GM12801 (cell line): ENCODE measurements around the gene DLD.

Source experiments
- TF ChIP-seq, protein P1 (sequence below): IDR thresholded peaks from one replicate; pipeline ENCODE4 v1.5.1; 2011; ENCODE audit warnings: control low read depth; ENCODE audit not compliant: insufficient read length; ENCODE audit errors: extremely low read depth

DLD gene

DNA sequence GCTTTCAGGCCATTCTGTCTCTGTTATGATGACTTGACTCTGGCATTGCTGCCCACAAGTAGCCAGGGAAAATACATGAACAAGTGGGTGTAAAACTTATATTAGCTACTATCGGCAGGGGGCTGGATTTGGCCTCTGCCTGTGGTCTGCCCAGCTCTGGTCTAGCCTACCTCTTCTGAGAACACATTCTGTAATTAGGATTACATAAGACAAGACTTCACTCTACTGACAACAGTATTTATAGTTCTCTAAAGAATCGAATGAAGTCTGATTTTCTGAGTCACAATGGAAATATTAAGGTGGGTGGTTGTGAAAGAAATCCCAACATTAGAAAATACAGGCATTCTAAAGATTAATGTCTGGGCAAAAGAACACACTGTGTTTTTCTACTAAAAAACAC, 55.5 kb downstream of the DLD start:
- TF ChIP-seq, protein P1, sequence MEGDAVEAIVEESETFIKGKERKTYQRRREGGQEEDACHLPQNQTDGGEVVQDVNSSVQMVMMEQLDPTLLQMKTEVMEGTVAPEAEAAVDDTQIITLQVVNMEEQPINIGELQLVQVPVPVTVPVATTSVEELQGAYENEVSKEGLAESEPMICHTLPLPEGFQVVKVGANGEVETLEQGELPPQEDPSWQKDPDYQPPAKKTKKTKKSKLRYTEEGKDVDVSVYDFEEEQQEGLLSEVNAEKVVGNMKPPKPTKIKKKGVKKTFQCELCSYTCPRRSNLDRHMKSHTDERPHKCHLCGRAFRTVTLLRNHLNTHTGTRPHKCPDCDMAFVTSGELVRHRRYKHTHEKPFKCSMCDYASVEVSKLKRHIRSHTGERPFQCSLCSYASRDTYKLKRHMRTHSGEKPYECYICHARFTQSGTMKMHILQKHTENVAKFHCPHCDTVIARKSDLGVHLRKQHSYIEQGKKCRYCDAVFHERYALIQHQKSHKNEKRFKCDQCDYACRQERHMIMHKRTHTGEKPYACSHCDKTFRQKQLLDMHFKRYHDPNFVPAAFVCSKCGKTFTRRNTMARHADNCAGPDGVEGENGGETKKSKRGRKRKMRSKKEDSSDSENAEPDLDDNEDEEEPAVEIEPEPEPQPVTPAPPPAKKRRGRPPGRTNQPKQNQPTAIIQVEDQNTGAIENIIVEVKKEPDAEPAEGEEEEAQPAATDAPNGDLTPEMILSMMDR: no peak

- TF ChIP-seq, protein P1: no peak
Observed at GRCh38 chr7:107946881-107947280, 55.9 kb downstream of the DLD start.

- TF ChIP-seq, protein P1: no peak
Observed at GRCh38 chr7:107948645-107949442, 57.9 kb downstream of the DLD start.

- TF ChIP-seq, protein P1: no peak
Observed at GRCh38 chr7:107949443-107949935, 58.5 kb downstream of the DLD start.

- TF ChIP-seq, protein P1: no peak
Observed at GRCh38 chr7:107951172-107951787, 60.3 kb downstream of the DLD start.

DNA sequence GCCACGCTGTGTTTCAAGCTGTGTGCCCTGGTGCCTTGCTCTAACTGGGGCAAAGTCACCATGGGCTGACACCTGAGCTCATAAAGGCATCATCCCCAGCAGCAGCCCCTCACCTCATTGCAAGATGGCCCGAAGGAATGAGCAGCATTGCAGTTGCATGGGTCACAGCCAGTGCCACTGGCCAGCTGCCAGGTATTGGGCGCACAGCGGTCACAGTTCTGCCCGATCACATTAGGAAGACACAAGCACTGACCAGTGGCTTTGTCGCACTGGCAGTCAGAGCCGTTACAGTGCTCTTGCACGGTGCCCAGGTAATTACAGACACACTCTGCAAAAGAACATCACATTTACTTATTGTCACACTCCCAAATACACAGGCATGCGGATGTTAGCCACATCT, 60.9 kb downstream of the DLD start:
- TF ChIP-seq, protein P1: no peak

GRCh38 chr7:107953265-107953923, 62.4 kb downstream of the DLD start:
- TF ChIP-seq, protein P1: no peak
